ENCODE data around the gene CTTN.
"Not testable (repeated sequence)": the region's sequence is repeated elsewhere in the genome, so short reads cannot be mapped to it uniquely, and the experiment has no call there.

CTTN gene

GRCh38 chr11:70429724-70430521, 31.6 kb downstream of the CTTN start:
- DNase-seq (ENCODE audit: low read depth) = no peak

GRCh38 chr11:70430671-70431574, 32.6 kb downstream of the CTTN start:
- no peak for DNase-seq (ENCODE audit: low read depth)

GRCh38 chr11:70431611-70432010, 33.3 kb downstream of the CTTN start:
- no peak for DNase-seq (ENCODE audit: low read depth)

GRCh38 chr11:70432065-70432464, 33.7 kb downstream of the CTTN start:
- no peak for DNase-seq (ENCODE audit: low read depth)

GRCh38 chr11:70432580-70432979, 34.3 kb downstream of the CTTN start:
- no peak for DNase-seq (ENCODE audit: low read depth)

- DNase-seq (ENCODE audit: low read depth) = no peak
These were observed 34.7 kb downstream of the CTTN start for GRCh38 chr11:70433038-70433437.

- DNase-seq (ENCODE audit: low read depth) = no peak
These were observed 35.2 kb downstream of the CTTN start for GRCh38 chr11:70433526-70433925.

- DNase-seq (ENCODE audit: low read depth) = no peak
These were observed 35.9 kb downstream of the CTTN start for GRCh38 chr11:70433966-70434812.

- no peak for DNase-seq (ENCODE audit: low read depth)
These were observed 36.5 kb downstream of the CTTN start for GRCh38 chr11:70434813-70435278.

GRCh38 chr11:70435361-70435760, 37.0 kb downstream of the CTTN start:
- DNase-seq (ENCODE audit: low read depth) = no peak

- DNase-seq (ENCODE audit: low read depth) = no peak
These were observed 37.6 kb downstream of the CTTN start for GRCh38 chr11:70435765-70436500.

- DNase-seq (ENCODE audit: low read depth) = no peak
These were observed 38.2 kb downstream of the CTTN start for GRCh38 chr11:70436501-70436860.

GRCh38 chr11:70437111-70437784, 38.9 kb downstream of the CTTN start:
- no peak for DNase-seq (ENCODE audit: low read depth)

- DNase-seq (ENCODE audit: low read depth) = no peak
These were observed 41.9 kb downstream of the CTTN start for GRCh38 chr11:70440206-70440605.

- DNase-seq (ENCODE audit: low read depth) = no peak
These were observed 45.4 kb downstream of the CTTN start for GRCh38 chr11:70443773-70444030.

GRCh38 chr11:70445091-70445490, 46.8 kb downstream of the CTTN start:
- no peak for DNase-seq (ENCODE audit: low read depth)

GRCh38 chr11:70445605-70446004, 47.3 kb downstream of the CTTN start:
- DNase-seq (ENCODE audit: low read depth) = no peak

GRCh38 chr11:70448983-70449567, 50.7 kb downstream of the CTTN start:
- DNase-seq (ENCODE audit: low read depth) = no peak

GRCh38 chr11:70454197-70454767, 56.0 kb downstream of the CTTN start:
- DNase-seq (ENCODE audit: low read depth) = no peak

GRCh38 chr11:70454811-70455210, 56.5 kb downstream of the CTTN start:
- not testable (repeated sequence) for DNase-seq (ENCODE audit: low read depth)

Measured in activated T-helper 9 cell treated with anti-CD3 and anti-CD28 coated beads, Interleukin-2, amount 50 U/mL, for 16 hours (primary cell).